Gastroesophageal sphincter (tissue), 3 donors: ENCODE data around the gene OPCML.

ENCODE experiments used
- EP300 ChIP-seq: sonication (generic); formaldehyde crosslinking; IDR thresholded peaks from one replicate; pipeline ENCODE4 v1.6.1; 2017; ENCODE audit warnings: antibody characterized with exemption, mild to moderate bottlenecking
- POLR2A ChIP-seq, 2 donors: fragments of 450-650 bp; IDR thresholded peaks; one replicate each; pipeline ENCODE4 v1.6.1; 2017; ENCODE audit warnings: antibody characterized with exemption in 2 of 2, mild to moderate bottlenecking in 2 of 2, moderate library complexity in 1 of 2
- POLR2AphosphoS5 ChIP-seq: sonication (generic); formaldehyde crosslinking; IDR thresholded peaks from one replicate; pipeline ENCODE4 v1.6.1; 2017; ENCODE audit warnings: antibody characterized with exemption
- TF ChIP-seq, protein P1 (sequence below), 4 experiments: fragments of 200-600 bp in 2 of 4; fragments of 450-650 bp in 2 of 4; sonication (generic) in 1 of 4; IDR thresholded peaks; one replicate each; pipeline ENCODE4 v1.5.1; 2017 to 2019; ENCODE audit warnings: antibody characterized with exemption in 4 of 4, mild to moderate bottlenecking in 2 of 4, moderate library complexity in 2 of 4

GRCh38 chr11:132559331-132560036 is 972.8 kb downstream of the OPCML start:
- TF ChIP-seq POLR2AphosphoS5 (no peak), EP300 (no peak), POLR2A (IDR thresholded peaks at IDR 0.05) (no peak)
- TF ChIP-seq, protein P1, sequence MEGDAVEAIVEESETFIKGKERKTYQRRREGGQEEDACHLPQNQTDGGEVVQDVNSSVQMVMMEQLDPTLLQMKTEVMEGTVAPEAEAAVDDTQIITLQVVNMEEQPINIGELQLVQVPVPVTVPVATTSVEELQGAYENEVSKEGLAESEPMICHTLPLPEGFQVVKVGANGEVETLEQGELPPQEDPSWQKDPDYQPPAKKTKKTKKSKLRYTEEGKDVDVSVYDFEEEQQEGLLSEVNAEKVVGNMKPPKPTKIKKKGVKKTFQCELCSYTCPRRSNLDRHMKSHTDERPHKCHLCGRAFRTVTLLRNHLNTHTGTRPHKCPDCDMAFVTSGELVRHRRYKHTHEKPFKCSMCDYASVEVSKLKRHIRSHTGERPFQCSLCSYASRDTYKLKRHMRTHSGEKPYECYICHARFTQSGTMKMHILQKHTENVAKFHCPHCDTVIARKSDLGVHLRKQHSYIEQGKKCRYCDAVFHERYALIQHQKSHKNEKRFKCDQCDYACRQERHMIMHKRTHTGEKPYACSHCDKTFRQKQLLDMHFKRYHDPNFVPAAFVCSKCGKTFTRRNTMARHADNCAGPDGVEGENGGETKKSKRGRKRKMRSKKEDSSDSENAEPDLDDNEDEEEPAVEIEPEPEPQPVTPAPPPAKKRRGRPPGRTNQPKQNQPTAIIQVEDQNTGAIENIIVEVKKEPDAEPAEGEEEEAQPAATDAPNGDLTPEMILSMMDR (IDR thresholded peaks at IDR 0.05), result no peak
